ENCODE measurements around the gene KDM4C. TPM values are rescaled to one million over a fixed set of nuclear protein-coding genes. Genes with fewer than 3 reads are reported as not detected.
"Not testable (repeated sequence)": the region's sequence is repeated elsewhere in the genome, so short reads cannot be mapped to it uniquely, and the experiment has no call there.

Gene KDM4C
- total RNA-seq, 1 donor from 2014 or later: 11.1 TPM

- H3K36me3 ChIP-seq: no peaks in the 10 kb centered on the region
- DNase-seq (ENCODE audit: low spot score): no peak
- no peak overlapping the region for H3K4me2 ChIP-seq
- no peaks in the 10 kb centered on the region for H3K4me1 ChIP-seq
- no peaks in the 10 kb centered on the region for H4K20me1 ChIP-seq (ENCODE audit: low read depth)
- Mint-ChIP-seq H3K27ac (no peak overlapping the region), H3K9me3 (no peaks in the 10 kb centered on the region), H3K36me3 (peaks cover 4% of the 10 kb centered on the region), H3K27me3 (ENCODE audit: insufficient read depth, low read depth) (no peaks in the 10 kb centered on the region), H3K4me1 (no peaks in the 10 kb centered on the region), H3K4me3 (no peak overlapping the region)
- no peaks in the 10 kb centered on the region for H3F3A ChIP-seq (ENCODE audit: low read depth)
- no peak overlapping the region for H2AFZ ChIP-seq (replicated peaks)
- no peak overlapping the region for H3K9ac ChIP-seq
- TF ChIP-seq EZH2 (IDR thresholded peaks at IDR 0.05): no peak
- TF ChIP-seq, protein P1, sequence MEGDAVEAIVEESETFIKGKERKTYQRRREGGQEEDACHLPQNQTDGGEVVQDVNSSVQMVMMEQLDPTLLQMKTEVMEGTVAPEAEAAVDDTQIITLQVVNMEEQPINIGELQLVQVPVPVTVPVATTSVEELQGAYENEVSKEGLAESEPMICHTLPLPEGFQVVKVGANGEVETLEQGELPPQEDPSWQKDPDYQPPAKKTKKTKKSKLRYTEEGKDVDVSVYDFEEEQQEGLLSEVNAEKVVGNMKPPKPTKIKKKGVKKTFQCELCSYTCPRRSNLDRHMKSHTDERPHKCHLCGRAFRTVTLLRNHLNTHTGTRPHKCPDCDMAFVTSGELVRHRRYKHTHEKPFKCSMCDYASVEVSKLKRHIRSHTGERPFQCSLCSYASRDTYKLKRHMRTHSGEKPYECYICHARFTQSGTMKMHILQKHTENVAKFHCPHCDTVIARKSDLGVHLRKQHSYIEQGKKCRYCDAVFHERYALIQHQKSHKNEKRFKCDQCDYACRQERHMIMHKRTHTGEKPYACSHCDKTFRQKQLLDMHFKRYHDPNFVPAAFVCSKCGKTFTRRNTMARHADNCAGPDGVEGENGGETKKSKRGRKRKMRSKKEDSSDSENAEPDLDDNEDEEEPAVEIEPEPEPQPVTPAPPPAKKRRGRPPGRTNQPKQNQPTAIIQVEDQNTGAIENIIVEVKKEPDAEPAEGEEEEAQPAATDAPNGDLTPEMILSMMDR (IDR thresholded peaks at IDR 0.05): no peak
- TF ChIP-seq EZH2phosphoT487 (IDR thresholded peaks at IDR 0.05): no peak
- H3K27me3 ChIP-seq: no peaks in the 10 kb centered on the region
- H3K27ac ChIP-seq: no peak overlapping the region
- no peaks in the 10 kb centered on the region for H3K79me2 ChIP-seq (ENCODE audit: low read depth)
- no peak overlapping the region for H3K4me3 ChIP-seq
- no peaks in the 10 kb centered on the region for H3K9me3 ChIP-seq (ENCODE audit: low read depth)
Observed at GRCh38 chr9:7027996-7028395, 270.2 kb downstream of the KDM4C start.

DNA sequence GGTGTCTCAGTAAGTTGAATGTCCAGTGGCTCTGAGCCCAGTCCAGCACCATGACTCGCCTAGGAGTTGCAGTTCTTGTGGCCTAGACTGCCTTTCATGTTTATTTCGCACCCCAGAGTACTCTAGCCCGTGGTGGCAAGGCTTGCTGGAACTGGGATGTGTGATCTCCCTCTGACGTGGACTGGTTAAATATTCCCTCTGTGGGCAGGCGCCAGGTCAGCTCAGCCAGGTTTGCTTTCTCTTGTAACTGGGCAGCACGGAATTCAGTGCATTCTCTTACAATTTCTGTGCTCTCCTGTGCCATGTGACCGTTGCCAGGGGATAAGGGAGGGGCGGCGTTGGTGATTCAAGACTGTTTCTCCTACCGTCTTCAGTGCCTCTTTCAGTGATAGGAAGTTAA lies 270.8 kb downstream of the KDM4C start:
- Mint-ChIP-seq H3K27ac (no peak overlapping the region), H3K9me3 (no peaks in the 10 kb centered on the region), H3K4me3 (no peak overlapping the region), H3K27me3 (ENCODE audit: insufficient read depth, low read depth) (no peaks in the 10 kb centered on the region), H3K36me3 (peaks cover 4% of the 10 kb centered on the region), H3K4me1 (no peaks in the 10 kb centered on the region)
- Histone ChIP-seq H3K4me1 (no peaks in the 10 kb centered on the region), H3K27me3 (no peaks in the 10 kb centered on the region), H4K20me1 (ENCODE audit: low read depth) (no peaks in the 10 kb centered on the region), H2AFZ (replicated peaks) (no peak overlapping the region), H3K9me3 (ENCODE audit: low read depth) (no peaks in the 10 kb centered on the region), H3K4me2 (no peak overlapping the region), H3K9ac (no peak overlapping the region), H3F3A (ENCODE audit: low read depth) (no peaks in the 10 kb centered on the region), H3K4me3 (no peak overlapping the region), H3K36me3 (no peaks in the 10 kb centered on the region), H3K79me2 (ENCODE audit: low read depth) (no peaks in the 10 kb centered on the region), H3K27ac (no peak overlapping the region)
- DNase-seq (ENCODE audit: low spot score): no peak
- TF ChIP-seq, protein P1 (IDR thresholded peaks at IDR 0.05): no peak
- TF ChIP-seq EZH2 (IDR thresholded peaks at IDR 0.05): no peak
- no peak for TF ChIP-seq EZH2phosphoT487 (IDR thresholded peaks at IDR 0.05)

- H3K9ac ChIP-seq; H3K27ac ChIP-seq; H3K9me3 Mint-ChIP-seq; DNase-seq (ENCODE audit: low spot score); H3K27me3 ChIP-seq; H3F3A ChIP-seq (ENCODE audit: low read depth); H3K36me3 ChIP-seq; H2AFZ ChIP-seq (replicated peaks); H4K20me1 ChIP-seq (ENCODE audit: low read depth); H3K79me2 ChIP-seq (ENCODE audit: low read depth); H3K4me3 ChIP-seq; H3K4me3 Mint-ChIP-seq; H3K4me2 ChIP-seq; H3K27me3 Mint-ChIP-seq (ENCODE audit: insufficient read depth, low read depth); H3K9me3 ChIP-seq (ENCODE audit: low read depth); H3K4me1 ChIP-seq; H3K27ac Mint-ChIP-seq; H3K36me3 Mint-ChIP-seq; H3K4me1 Mint-ChIP-seq: not testable (repeated sequence)
Observed at GRCh38 chr9:7030943-7031342, 273.2 kb downstream of the KDM4C start.

- no peaks in the 10 kb centered on the region for H3K4me1 ChIP-seq
Observed at GRCh38 chr9:7033076-7034045, 275.6 kb downstream of the KDM4C start.

More at GRCh38 chr9:7033076-7034045, 275.6 kb downstream of the KDM4C start:
- H3F3A ChIP-seq (ENCODE audit: low read depth): no peaks in the 10 kb centered on the region
- no peaks in the 10 kb centered on the region for H3K27me3 ChIP-seq
- H3K9me3 Mint-ChIP-seq: peaks cover 3% of the 10 kb centered on the region
- no peaks in the 10 kb centered on the region for H3K4me1 Mint-ChIP-seq
- H4K20me1 ChIP-seq (ENCODE audit: low read depth): no peaks in the 10 kb centered on the region
- H3K9me3 ChIP-seq (ENCODE audit: low read depth): no peaks in the 10 kb centered on the region
- H3K4me3 Mint-ChIP-seq: no peak overlapping the region
- TF ChIP-seq EZH2 (IDR thresholded peaks at IDR 0.05) (no peak), EZH2phosphoT487 (IDR thresholded peaks at IDR 0.05) (no peak)
- TF ChIP-seq, protein P1 (IDR thresholded peaks at IDR 0.05): no peak
- peaks cover 3% of the 10 kb centered on the region for H3K36me3 Mint-ChIP-seq
- H3K27me3 Mint-ChIP-seq (ENCODE audit: insufficient read depth, low read depth): no peaks in the 10 kb centered on the region
- H2AFZ ChIP-seq (replicated peaks): no peak overlapping the region
- no peak overlapping the region for H3K27ac Mint-ChIP-seq
- DNase-seq (ENCODE audit: low spot score): no peak
- no peak overlapping the region for H3K4me2 ChIP-seq
- H3K79me2 ChIP-seq (ENCODE audit: low read depth): no peaks in the 10 kb centered on the region
- no peak overlapping the region for H3K4me3 ChIP-seq
- H3K27ac ChIP-seq: no peak overlapping the region
- no peaks in the 10 kb centered on the region for H3K36me3 ChIP-seq
- no peak overlapping the region for H3K9ac ChIP-seq

Data from neural progenitor cell (in vitro differentiated cells).